ENCODE data around the gene DNAJB1. TPM values are rescaled to one million over a fixed set of nuclear protein-coding genes. Genes with fewer than 3 reads are reported as not detected.

DNAJB1 gene
- total and polyA plus RNA-seq, 2 of the 13 experiments (the other 11 are each of a cell fraction or from before 2014, with no cell fraction given) = 87.5 to 97.3 TPM

GRCh38 chr19:14516746-14517438, 1.3 kb downstream of the DNAJB1 start (continued):
- TF ChIP-seq CSRNP1 (CRISPR knock-in tag; IDR thresholded peaks at IDR 0.05) (no peak), PRPF4 (IDR thresholded peaks at IDR 0.05; ENCODE audit: low read depth, low read length, poor library complexity, severe bottlenecking) (no peak), YEATS2 (CRISPR knock-in tag; IDR thresholded peaks at IDR 0.05; ENCODE audit: borderline replicate concordance) (0 out of 2 replicates have a peak, but pooled peaks have one; percentile 15), HOMEZ (CRISPR knock-in tag; IDR thresholded peaks at IDR 0.05; ENCODE audit: low read depth) (no peak), ZNF362 (CRISPR knock-in tag; IDR thresholded peaks at IDR 0.05; ENCODE audit: borderline replicate concordance) (no peak), ZNF563 (CRISPR knock-in tag; IDR thresholded peaks at IDR 0.05) (no peak), AHDC1 (CRISPR knock-in tag; IDR thresholded peaks at IDR 0.05; ENCODE audit: borderline replicate concordance) (no peak)
